ENCODE results near the gene TMCO4. TPM values are rescaled to one million over a fixed set of nuclear protein-coding genes. Genes with fewer than 3 reads are reported as not detected.

Gene TMCO4
- total RNA-seq, 1 donor from 2014 or later = not detected

GRCh38 chr1:19758227-19758830 lies 41.4 kb downstream of the TMCO4 start:
- H3K36me3 Mint-ChIP-seq (ENCODE audit: unreplicated experiment) = no peaks in the 10 kb centered on the region
- TF ChIP-seq CTCF (IDR thresholded peaks at IDR 0.05; ENCODE audit: partially characterized antibody, unreplicated experiment) = no peak
- no peak overlapping the region for H3K4me3 Mint-ChIP-seq (ENCODE audit: unreplicated experiment)
- H3K9me3 Mint-ChIP-seq (ENCODE audit: unreplicated experiment) = no peaks in the 10 kb centered on the region
- DNase-seq = no peak
- no peak overlapping the region for H3K27ac Mint-ChIP-seq (ENCODE audit: unreplicated experiment)
- H3K27me3 Mint-ChIP-seq (ENCODE audit: unreplicated experiment) = peaks cover 6% of the 10 kb centered on the region
- H3K4me1 Mint-ChIP-seq (ENCODE audit: low read depth, unreplicated experiment) = no peaks in the 10 kb centered on the region

DNA sequence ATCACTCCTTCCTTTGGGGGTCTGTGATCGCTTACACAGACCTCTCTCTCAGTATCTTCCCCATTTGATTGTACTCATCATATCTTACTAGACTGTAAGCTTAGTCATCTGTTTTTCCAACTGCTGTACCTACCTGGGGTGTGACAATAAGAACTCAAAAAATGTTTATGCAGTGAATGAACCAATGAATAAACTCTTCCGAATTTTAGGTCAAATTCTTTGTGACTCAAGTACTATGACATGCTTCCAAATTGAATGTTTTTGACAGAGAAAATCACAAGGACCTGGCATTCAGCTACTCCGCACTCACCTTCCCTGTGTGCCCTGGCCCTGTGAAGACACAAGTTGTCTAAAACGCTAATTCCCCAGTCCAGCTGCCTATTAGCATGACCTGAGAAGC lies 42.1 kb downstream of the TMCO4 start:
- no peaks in the 10 kb centered on the region for H3K4me1 Mint-ChIP-seq (ENCODE audit: low read depth, unreplicated experiment)
- DNase-seq = no peak
- no peaks in the 10 kb centered on the region for H3K9me3 Mint-ChIP-seq (ENCODE audit: unreplicated experiment)
- peaks cover 6% of the 10 kb centered on the region for H3K27me3 Mint-ChIP-seq (ENCODE audit: unreplicated experiment)
- no peak overlapping the region for H3K27ac Mint-ChIP-seq (ENCODE audit: unreplicated experiment)
- no peak overlapping the region for H3K4me3 Mint-ChIP-seq (ENCODE audit: unreplicated experiment)
- no peak for TF ChIP-seq CTCF (IDR thresholded peaks at IDR 0.05; ENCODE audit: partially characterized antibody, unreplicated experiment)
- no peaks in the 10 kb centered on the region for H3K36me3 Mint-ChIP-seq (ENCODE audit: unreplicated experiment)

- DNase-seq = no peak
- peaks cover 8% of the 10 kb centered on the region for H3K27me3 Mint-ChIP-seq (ENCODE audit: unreplicated experiment)
- no peaks in the 10 kb centered on the region for H3K4me1 Mint-ChIP-seq (ENCODE audit: low read depth, unreplicated experiment)
Measured at GRCh38 chr1:19756480-19756879, 43.2 kb downstream of the TMCO4 start.

GRCh38 chr1:19754482-19754881 lies 45.2 kb downstream of the TMCO4 start:
- Mint-ChIP-seq H3K9me3 (ENCODE audit: unreplicated experiment) (no peaks in the 10 kb centered on the region), H3K36me3 (ENCODE audit: unreplicated experiment) (no peaks in the 10 kb centered on the region), H3K4me3 (ENCODE audit: unreplicated experiment) (no peak overlapping the region), H3K27ac (ENCODE audit: unreplicated experiment) (no peak overlapping the region), H3K4me1 (ENCODE audit: low read depth, unreplicated experiment) (no peaks in the 10 kb centered on the region), H3K27me3 (ENCODE audit: unreplicated experiment) (peaks cover 5% of the 10 kb centered on the region)
- TF ChIP-seq CTCF (IDR thresholded peaks at IDR 0.05; ENCODE audit: partially characterized antibody, unreplicated experiment) = no peak
- no peak for DNase-seq

More at GRCh38 chr1:19756480-19756879, 43.2 kb downstream of the TMCO4 start:
- no peak overlapping the region for H3K27ac Mint-ChIP-seq (ENCODE audit: unreplicated experiment)
- no peak overlapping the region for H3K4me3 Mint-ChIP-seq (ENCODE audit: unreplicated experiment)
- no peak for TF ChIP-seq CTCF (IDR thresholded peaks at IDR 0.05; ENCODE audit: partially characterized antibody, unreplicated experiment)
- H3K36me3 Mint-ChIP-seq (ENCODE audit: unreplicated experiment) = no peaks in the 10 kb centered on the region
- no peaks in the 10 kb centered on the region for H3K9me3 Mint-ChIP-seq (ENCODE audit: unreplicated experiment)

DNA sequence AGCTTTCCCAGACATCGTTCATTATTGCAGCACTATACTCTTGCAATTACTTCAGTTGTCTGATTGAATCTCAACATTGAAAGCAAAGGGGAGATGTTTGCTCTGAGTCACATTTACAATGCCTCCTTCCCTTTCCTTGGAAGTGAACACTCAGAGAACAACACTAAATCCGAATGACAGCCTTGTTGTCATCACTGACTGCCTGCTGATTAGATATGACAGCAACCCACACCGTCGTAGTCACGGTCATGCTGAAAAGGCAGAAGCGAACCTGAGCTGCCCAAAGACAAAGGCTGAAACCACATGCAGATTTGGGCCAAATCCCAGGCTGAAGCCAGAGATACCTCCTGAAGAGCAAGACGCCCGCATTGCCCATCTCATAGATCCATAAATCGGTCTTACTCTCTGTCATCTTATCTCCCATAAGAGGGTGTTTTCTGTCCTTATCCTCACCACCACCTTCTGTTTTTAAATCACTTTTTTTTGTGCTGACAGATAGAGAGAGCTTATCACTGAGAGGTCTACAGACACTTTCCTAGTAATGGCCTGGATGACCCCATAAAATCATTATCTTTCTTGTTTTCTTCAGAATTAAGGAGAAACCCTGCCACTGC lies 47.5 kb downstream of the TMCO4 start:
- Mint-ChIP-seq H3K36me3 (ENCODE audit: unreplicated experiment) (no peaks in the 10 kb centered on the region), H3K4me1 (ENCODE audit: low read depth, unreplicated experiment) (peaks cover 4% of the 10 kb centered on the region), H3K27me3 (ENCODE audit: unreplicated experiment) (peaks cover 8% of the 10 kb centered on the region), H3K27ac (ENCODE audit: unreplicated experiment) (no peak overlapping the region), H3K4me3 (ENCODE audit: unreplicated experiment) (no peak overlapping the region), H3K9me3 (ENCODE audit: unreplicated experiment) (no peaks in the 10 kb centered on the region)
- DNase-seq = no peak
- no peak for TF ChIP-seq CTCF (IDR thresholded peaks at IDR 0.05; ENCODE audit: partially characterized antibody, unreplicated experiment)
